ENCODE results near the gene HDAC5. TPM values are rescaled to one million over a fixed set of nuclear protein-coding genes. Genes with fewer than 3 reads are reported as not detected.
"Not testable (repeated sequence)": the region's sequence is repeated elsewhere in the genome, so short reads cannot be mapped to it uniquely, and the experiment has no call there.

Gene HDAC5
- total and polyA plus RNA-seq, 2 experiments from 2014 or later: 28.5 to 98.7 TPM

GRCh38 chr17:44061446-44061845, 62.0 kb downstream of the HDAC5 start:
- peaks cover 37% of the 10 kb centered on the region for H3F3A ChIP-seq (ENCODE audit: insufficient read depth)
- in situ Hi-C loops (cut with MboI): no loop called here
- peaks cover 18% of the 10 kb centered on the region for H3K4me1 ChIP-seq (ENCODE audit: insufficient read depth)
- H3K79me2 ChIP-seq (ENCODE audit: insufficient read depth): peaks cover 100% of the 10 kb centered on the region
- peak; percentile 66 for DNase-seq
- 0 out of 2 replicates have a peak overlapping the region, but pooled peaks have one; percentile 21 for H3K4me3 ChIP-seq
- H3K9ac ChIP-seq: peak overlapping the region; percentile 20; the same call in 1 of the 2 replicates
- peak overlapping the region; percentile 28 for H3K4me2 ChIP-seq (ENCODE audit: unreplicated experiment)
- 4 to 5% methylated on average over 1 of the region's 1 CpG for WGBS, 2 experiments (ENCODE audit: low coverage in 1 of 2, low lambda C conversion rate in 2 of 2, missing lambda C conversion rate in 2 of 2)
- no peaks in the 10 kb centered on the region for H3K9me3 ChIP-seq (ENCODE audit: low read depth)
- H3K9me2 ChIP-seq (ENCODE audit: insufficient read depth): no peaks in the 10 kb centered on the region
- H3K36me3 ChIP-seq (ENCODE audit: low read depth): peaks cover 35% of the 10 kb centered on the region
- H3K27ac ChIP-seq: peak overlapping the region; percentile 58
- H3K27me3 ChIP-seq (replicated peaks; ENCODE audit: insufficient read depth): no peaks in the 10 kb centered on the region
- TF ChIP-seq EZH2 (IDR thresholded peaks at IDR 0.05; ENCODE audit: insufficient read depth, poor library complexity, severe bottlenecking): no peak
- TF ChIP-seq EZH2phosphoT487 (IDR thresholded peaks at IDR 0.05; ENCODE audit: insufficient read depth, low read depth): no peak
- no peak overlapping the region for H2AFZ ChIP-seq
- no peaks in the 10 kb centered on the region for H4K20me1 ChIP-seq (ENCODE audit: insufficient read depth)

DNA sequence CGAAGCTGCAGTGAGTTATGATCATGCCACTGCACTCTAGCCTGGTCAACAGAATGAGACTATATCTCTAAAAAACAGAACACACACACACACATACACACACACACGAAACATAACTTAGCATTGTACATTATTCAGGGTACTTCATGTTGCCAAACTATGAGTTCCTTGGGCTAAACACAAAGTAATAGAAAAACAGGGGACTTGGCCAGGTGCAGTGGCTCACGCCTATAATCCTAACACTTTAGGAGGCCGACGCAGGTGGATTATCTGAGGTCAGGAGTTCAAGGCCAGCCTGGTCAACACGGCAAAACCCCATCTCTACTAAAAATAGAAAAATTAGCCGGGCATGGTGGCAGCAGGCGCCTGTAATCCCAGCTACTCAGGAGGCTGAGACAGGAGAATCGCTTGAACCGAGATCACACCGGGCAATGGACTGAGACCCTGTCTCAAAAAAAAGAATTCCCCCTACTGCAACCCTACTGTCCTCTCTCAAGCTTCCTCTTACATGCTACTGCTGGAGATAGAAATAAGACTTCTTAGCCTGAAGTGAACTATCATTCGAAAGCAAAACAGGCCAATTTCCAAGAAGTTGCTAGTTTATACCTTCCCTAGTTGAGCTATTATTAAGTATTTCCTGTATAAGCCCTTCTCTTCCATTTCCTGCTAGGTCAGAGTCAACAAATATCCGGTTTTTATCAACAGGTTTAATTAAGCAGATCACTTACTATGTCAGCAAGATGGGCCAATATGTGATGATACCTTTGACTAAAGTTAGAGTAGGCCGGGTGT, 64.1 kb downstream of the HDAC5 start:
- H3K4me3 ChIP-seq: no peak overlapping the region
- H3K36me3 ChIP-seq (ENCODE audit: low read depth): peaks cover 40% of the 10 kb centered on the region
- no peaks in the 10 kb centered on the region for H3K9me2 ChIP-seq (ENCODE audit: insufficient read depth)
- in situ Hi-C loops (cut with MboI): no loop called here
- H3K9me3 ChIP-seq (ENCODE audit: low read depth): no peaks in the 10 kb centered on the region
- H3K27ac ChIP-seq: no peak overlapping the region
- H3K4me1 ChIP-seq (ENCODE audit: insufficient read depth): peaks cover 18% of the 10 kb centered on the region
- H3K4me2 ChIP-seq (ENCODE audit: unreplicated experiment): no peak overlapping the region
- TF ChIP-seq EZH2 (IDR thresholded peaks at IDR 0.05; ENCODE audit: insufficient read depth, poor library complexity, severe bottlenecking) (no peak), EZH2phosphoT487 (IDR thresholded peaks at IDR 0.05; ENCODE audit: insufficient read depth, low read depth) (no peak)
- H2AFZ ChIP-seq: no peak overlapping the region
- 87 to 90% methylated on average over 14 of the region's 14 CpGs for WGBS, 2 experiments (ENCODE audit: low coverage in 1 of 2, low lambda C conversion rate in 2 of 2, missing lambda C conversion rate in 2 of 2)
- H3K27me3 ChIP-seq (replicated peaks; ENCODE audit: insufficient read depth): no peaks in the 10 kb centered on the region
- no peak overlapping the region for H3K9ac ChIP-seq
- peaks cover 36% of the 10 kb centered on the region for H3F3A ChIP-seq (ENCODE audit: insufficient read depth)
- H4K20me1 ChIP-seq (ENCODE audit: insufficient read depth): no peaks in the 10 kb centered on the region
- peaks cover 100% of the 10 kb centered on the region for H3K79me2 ChIP-seq (ENCODE audit: insufficient read depth)
- no peak for DNase-seq

DNA sequence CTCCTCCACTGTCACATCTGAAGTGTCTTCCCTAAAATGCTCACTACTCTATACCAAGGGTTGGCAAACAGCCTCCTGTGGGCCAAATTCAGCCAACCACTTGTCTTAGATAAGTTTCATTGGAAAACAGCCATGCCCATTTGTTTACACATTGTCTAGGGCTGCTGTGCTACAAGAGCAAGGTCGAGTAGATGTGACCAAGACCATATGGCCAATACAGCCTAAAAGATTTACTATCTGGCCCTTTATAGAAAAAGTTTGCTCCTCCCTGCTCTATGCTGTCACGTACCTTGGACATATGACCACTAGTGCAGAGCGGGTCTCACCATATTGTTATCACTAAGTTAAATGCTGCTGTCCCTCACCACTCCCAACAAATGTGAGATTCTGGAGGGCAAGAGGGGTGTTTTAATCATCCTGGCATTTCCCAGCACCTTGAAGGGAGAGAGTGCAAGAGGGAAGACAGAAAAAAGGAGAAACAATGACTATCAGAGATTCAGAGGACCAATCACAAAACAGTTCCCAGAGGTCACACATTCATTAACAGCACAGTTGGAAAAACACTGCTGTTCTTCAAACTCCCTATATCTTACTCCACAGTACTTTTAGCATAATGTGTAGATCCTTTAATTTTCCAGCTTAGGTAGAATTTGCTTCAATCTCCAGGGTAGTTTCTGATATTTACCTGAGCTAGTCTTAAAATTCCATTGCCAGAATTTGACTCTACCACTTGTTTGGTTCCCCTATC, 70.1 kb downstream of the HDAC5 start:
- H3K4me2 ChIP-seq (ENCODE audit: unreplicated experiment): no peak overlapping the region
- H4K20me1 ChIP-seq (ENCODE audit: insufficient read depth): 0 out of 2 replicates have a peak, but pooled peaks cover 4% of the 10 kb centered on the region
- no peaks in the 10 kb centered on the region for H3K27me3 ChIP-seq (replicated peaks; ENCODE audit: insufficient read depth)
- no peak overlapping the region for H3K4me3 ChIP-seq
- in situ Hi-C loops (cut with MboI): no loop called here
- no peak for DNase-seq
- no peak overlapping the region for H3K27ac ChIP-seq
- H2AFZ ChIP-seq: no peak overlapping the region
- H3K79me2 ChIP-seq (ENCODE audit: insufficient read depth): peaks cover 100% of the 10 kb centered on the region
- H3K9me3 ChIP-seq (ENCODE audit: low read depth): no peaks in the 10 kb centered on the region
- H3K36me3 ChIP-seq (ENCODE audit: low read depth): peaks cover 38% of the 10 kb centered on the region
- WGBS, 2 experiments (ENCODE audit: low coverage in 1 of 2, low lambda C conversion rate in 2 of 2, missing lambda C conversion rate in 2 of 2): 75 to 86% methylated on average over 3 of the region's 3 CpGs
- no peaks in the 10 kb centered on the region for H3K9me2 ChIP-seq (ENCODE audit: insufficient read depth)
- no peaks in the 10 kb centered on the region; the same call in 1 of the 2 replicates for H3F3A ChIP-seq (ENCODE audit: insufficient read depth)
- TF ChIP-seq EZH2 (IDR thresholded peaks at IDR 0.05; ENCODE audit: insufficient read depth, poor library complexity, severe bottlenecking) (no peak), EZH2phosphoT487 (IDR thresholded peaks at IDR 0.05; ENCODE audit: insufficient read depth, low read depth) (no peak)
- H3K4me1 ChIP-seq (ENCODE audit: insufficient read depth): no peaks in the 10 kb centered on the region
- no peak overlapping the region for H3K9ac ChIP-seq

GRCh38 chr17:44049294-44050060, 74.0 kb downstream of the HDAC5 start:
- WGBS, 2 experiments (ENCODE audit: low coverage in 1 of 2, low lambda C conversion rate in 2 of 2, missing lambda C conversion rate in 2 of 2): 89 to 95% methylated on average over 9 of the region's 9 CpGs
- H3K27me3 ChIP-seq (replicated peaks; ENCODE audit: insufficient read depth): no peaks in the 10 kb centered on the region
- H3K4me3 ChIP-seq: no peak overlapping the region
- peaks cover 18% of the 10 kb centered on the region for H3F3A ChIP-seq (ENCODE audit: insufficient read depth)
- H3K9ac ChIP-seq: no peak overlapping the region
- H3K9me3 ChIP-seq (ENCODE audit: low read depth): no peaks in the 10 kb centered on the region
- in situ Hi-C loops (cut with MboI): no loop called here
- no peak overlapping the region for H3K4me2 ChIP-seq (ENCODE audit: unreplicated experiment)
- no peak overlapping the region for H2AFZ ChIP-seq
- no peak overlapping the region for H3K27ac ChIP-seq
- DNase-seq: no peak
- peaks cover 13% of the 10 kb centered on the region for H3K4me1 ChIP-seq (ENCODE audit: insufficient read depth)
- TF ChIP-seq EZH2 (IDR thresholded peaks at IDR 0.05; ENCODE audit: insufficient read depth, poor library complexity, severe bottlenecking) (no peak), EZH2phosphoT487 (IDR thresholded peaks at IDR 0.05; ENCODE audit: insufficient read depth, low read depth) (no peak)
- H3K9me2 ChIP-seq (ENCODE audit: insufficient read depth): no peaks in the 10 kb centered on the region
- H3K79me2 ChIP-seq (ENCODE audit: insufficient read depth): peaks cover 99% of the 10 kb centered on the region
- peaks cover 49% of the 10 kb centered on the region for H3K36me3 ChIP-seq (ENCODE audit: low read depth)
- H4K20me1 ChIP-seq (ENCODE audit: insufficient read depth): peaks cover 10% of the 10 kb centered on the region; the same call in 1 of the 2 replicates

DNA sequence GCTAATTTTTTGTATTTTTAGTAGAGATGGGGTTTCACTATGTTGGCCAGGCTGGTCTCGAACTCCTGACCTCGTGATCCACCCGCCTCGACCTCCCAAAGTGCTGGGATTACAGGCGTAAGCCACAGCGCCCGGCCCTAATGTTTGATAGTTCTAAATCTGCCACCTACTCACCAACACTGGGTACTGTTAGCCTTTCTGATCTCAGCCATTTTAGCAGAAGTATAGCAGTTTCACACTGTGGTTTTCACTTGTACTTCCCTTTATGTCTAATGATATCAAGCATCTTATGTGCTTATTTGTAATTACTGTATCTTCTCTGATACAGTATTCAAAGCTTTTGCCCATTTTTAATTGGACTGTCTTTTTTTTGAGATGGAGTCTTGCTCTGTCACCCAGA, 76.5 kb downstream of the HDAC5 start:
- H2AFZ ChIP-seq; H3K9me3 ChIP-seq (ENCODE audit: low read depth); H3K27me3 ChIP-seq (replicated peaks; ENCODE audit: insufficient read depth); H3K4me3 ChIP-seq; in situ Hi-C loops (cut with MboI); H3K9ac ChIP-seq; H3K27ac ChIP-seq; H3K9me2 ChIP-seq (ENCODE audit: insufficient read depth); H3K4me2 ChIP-seq (ENCODE audit: unreplicated experiment); DNase-seq: not testable (repeated sequence)
- Histone ChIP-seq H3K4me1 (ENCODE audit: insufficient read depth) (peaks cover 31% of the 10 kb centered on the region), H3F3A (ENCODE audit: insufficient read depth) (peaks cover 39% of the 10 kb centered on the region), H3K36me3 (ENCODE audit: low read depth) (peaks cover 33% of the 10 kb centered on the region), H4K20me1 (ENCODE audit: insufficient read depth) (peaks cover 11% of the 10 kb centered on the region), H3K79me2 (ENCODE audit: insufficient read depth) (peaks cover 94% of the 10 kb centered on the region)
- WGBS, 2 experiments (ENCODE audit: low coverage in 1 of 2, low lambda C conversion rate in 2 of 2, missing lambda C conversion rate in 2 of 2): 95 to 99% methylated on average over 7 of the region's 7 CpGs
